Measurements from ENCODE around the gene ADAMTS18.

- no peak for TF ChIP-seq CTCF (IDR thresholded peaks at IDR 0.05)
- TF ChIP-seq POLR2A (IDR thresholded peaks at IDR 0.05), result no peak
Observed at GRCh38 chr16:77383606-77384187, 51.1 kb downstream of the ADAMTS18 start.

Measured in prostate gland (tissue), 2 donors.